OCI-LY1 (cell line): ENCODE measurements around the gene HMOX1.

Source experiments
- EZH2 ChIP-seq: fragments of 200-600 bp; sonication (generic), shearing (Covaris generic); IDR thresholded peaks from 2 replicates; pipeline ENCODE4 v1.8.0; 2017; ENCODE audit warnings: borderline replicate concordance, mixed run types, mild to moderate bottlenecking, antibody characterized with exemption, low read length, moderate library complexity, mixed read lengths
- TF ChIP-seq, protein P1 (sequence below): fragments of 200-600 bp; sonication (generic), shearing (Covaris generic); IDR thresholded peaks from 2 replicates; pipeline ENCODE4 v1.5.1; 2017; ENCODE audit warnings: mild to moderate bottlenecking, antibody characterized with exemption, low read length, moderate library complexity, mixed read lengths

DNA sequence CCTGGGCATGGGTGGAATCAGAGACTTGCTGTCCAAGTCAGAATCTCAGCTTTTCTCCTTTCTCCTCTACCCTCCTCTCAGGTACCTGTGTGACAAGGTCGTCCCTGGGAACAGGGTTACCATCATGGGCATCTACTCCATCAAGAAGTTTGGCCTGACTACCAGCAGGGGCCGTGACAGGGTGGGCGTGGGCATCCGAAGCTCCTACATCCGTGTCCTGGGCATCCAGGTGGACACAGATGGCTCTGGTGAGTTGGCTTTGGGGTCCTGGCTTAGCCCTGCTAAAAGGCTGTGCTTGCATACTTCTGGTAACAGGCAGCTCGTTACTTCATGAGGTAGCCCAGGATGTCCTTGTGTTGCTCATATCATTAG is 29.8 kb downstream of the HMOX1 start:
- TF ChIP-seq, protein P1, sequence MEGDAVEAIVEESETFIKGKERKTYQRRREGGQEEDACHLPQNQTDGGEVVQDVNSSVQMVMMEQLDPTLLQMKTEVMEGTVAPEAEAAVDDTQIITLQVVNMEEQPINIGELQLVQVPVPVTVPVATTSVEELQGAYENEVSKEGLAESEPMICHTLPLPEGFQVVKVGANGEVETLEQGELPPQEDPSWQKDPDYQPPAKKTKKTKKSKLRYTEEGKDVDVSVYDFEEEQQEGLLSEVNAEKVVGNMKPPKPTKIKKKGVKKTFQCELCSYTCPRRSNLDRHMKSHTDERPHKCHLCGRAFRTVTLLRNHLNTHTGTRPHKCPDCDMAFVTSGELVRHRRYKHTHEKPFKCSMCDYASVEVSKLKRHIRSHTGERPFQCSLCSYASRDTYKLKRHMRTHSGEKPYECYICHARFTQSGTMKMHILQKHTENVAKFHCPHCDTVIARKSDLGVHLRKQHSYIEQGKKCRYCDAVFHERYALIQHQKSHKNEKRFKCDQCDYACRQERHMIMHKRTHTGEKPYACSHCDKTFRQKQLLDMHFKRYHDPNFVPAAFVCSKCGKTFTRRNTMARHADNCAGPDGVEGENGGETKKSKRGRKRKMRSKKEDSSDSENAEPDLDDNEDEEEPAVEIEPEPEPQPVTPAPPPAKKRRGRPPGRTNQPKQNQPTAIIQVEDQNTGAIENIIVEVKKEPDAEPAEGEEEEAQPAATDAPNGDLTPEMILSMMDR, result no peak
- no peak for TF ChIP-seq EZH2
